Colonic mucosa (tissue), 4 donors: Measurements from ENCODE around the gene ACCSL. TPM values are rescaled to one million over a fixed set of nuclear protein-coding genes. Genes with fewer than 3 reads are reported as not detected.

Source experiments
- DNase-seq: peaks from one replicate; pipeline ENCODE4 v3.0.0-alpha.2; 2020
- H3K27ac ChIP-seq: fragments of 200-600 bp; one replicate; pipeline ENCODE4 v1.8.0; 2021
- H3K27me3 ChIP-seq: fragments of 200-600 bp; one replicate; pipeline ENCODE4 v1.8.0; 2021
- H3K36me3 ChIP-seq: fragments of 200-600 bp; one replicate; pipeline ENCODE4 v1.8.0; 2021
- H3K4me1 ChIP-seq: fragments of 200-600 bp; one replicate; pipeline ENCODE4 v1.8.0; 2021; ENCODE audit warnings: mild to moderate bottlenecking
- H3K4me3 ChIP-seq: fragments of 200-600 bp; one replicate; pipeline ENCODE4 v1.8.0; 2021
- H3K9ac ChIP-seq, 2 donors: one replicate each; pipeline ENCODE4 v1.7.0; 2013; ENCODE audit warnings: control low read depth in 2 of 2, low read depth in 2 of 2, low read length in 2 of 2
- H3K9me3 ChIP-seq: fragments of 200-600 bp; one replicate; pipeline ENCODE4 v1.8.0; 2021
- intact Hi-C: fragments of 100-400 bp; cut with DNase I; formaldehyde crosslinking; loops from one replicate; pipeline ENCODE4 v1.14.1; 2022
- total RNA-seq, 2 donors: library from RNA; stranded (reverse); fragmentation: NEBNext Ultra II Directional in 1 of 2; extraction: Animal tissue kit (Norgen Biotek cat#: 25700) in 1 of 2; gene quantifications; one replicate each; pipeline ENCODE4 v1.2.1, GENCODE V29; 2021
- TF ChIP-seq, protein P1 (sequence below): fragments of 200-600 bp; IDR thresholded peaks from one replicate; pipeline ENCODE4 v1.8.0; 2022; ENCODE audit warnings: antibody characterized with exemption, mild to moderate bottlenecking
- donor health status: healthy.
- donor health status: DM: no; HTN: no; CAD: no.
- donor health status: DM: no; HTN: no; CAD: no.

ACCSL gene
- total RNA-seq: not detected

DNA sequence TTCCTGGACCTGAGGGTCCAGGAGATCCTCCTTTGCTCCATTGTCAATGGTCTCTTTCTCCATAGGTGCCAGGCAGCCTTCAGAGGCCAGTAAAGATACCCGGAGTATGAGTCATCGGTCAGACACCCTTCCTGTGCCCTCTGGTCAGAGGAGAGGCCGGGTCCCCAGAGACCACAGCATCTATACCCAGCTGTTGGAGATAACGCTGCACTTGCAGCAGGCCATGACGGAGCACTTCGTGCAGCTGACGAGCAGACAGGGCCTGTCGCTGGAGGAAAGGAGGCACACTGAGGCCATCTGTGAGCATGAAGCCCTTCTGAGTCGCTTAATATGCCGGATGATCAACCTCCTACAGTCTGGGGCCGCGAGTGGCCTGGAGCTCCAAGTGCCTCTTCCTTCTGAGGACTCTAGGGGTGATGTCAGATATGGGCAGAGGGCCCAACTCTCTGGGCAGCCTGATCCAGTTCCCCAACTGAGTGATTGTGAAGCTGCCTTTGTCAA, at the start of gene ACCSL:
TSS of gene ACCSL (plus strand) at position 51 of the 501 bp plus-strand sequence. CDS start at position 107, 56 bp downstream.
- intact Hi-C loops: no loop called here
- TF ChIP-seq, protein P1, sequence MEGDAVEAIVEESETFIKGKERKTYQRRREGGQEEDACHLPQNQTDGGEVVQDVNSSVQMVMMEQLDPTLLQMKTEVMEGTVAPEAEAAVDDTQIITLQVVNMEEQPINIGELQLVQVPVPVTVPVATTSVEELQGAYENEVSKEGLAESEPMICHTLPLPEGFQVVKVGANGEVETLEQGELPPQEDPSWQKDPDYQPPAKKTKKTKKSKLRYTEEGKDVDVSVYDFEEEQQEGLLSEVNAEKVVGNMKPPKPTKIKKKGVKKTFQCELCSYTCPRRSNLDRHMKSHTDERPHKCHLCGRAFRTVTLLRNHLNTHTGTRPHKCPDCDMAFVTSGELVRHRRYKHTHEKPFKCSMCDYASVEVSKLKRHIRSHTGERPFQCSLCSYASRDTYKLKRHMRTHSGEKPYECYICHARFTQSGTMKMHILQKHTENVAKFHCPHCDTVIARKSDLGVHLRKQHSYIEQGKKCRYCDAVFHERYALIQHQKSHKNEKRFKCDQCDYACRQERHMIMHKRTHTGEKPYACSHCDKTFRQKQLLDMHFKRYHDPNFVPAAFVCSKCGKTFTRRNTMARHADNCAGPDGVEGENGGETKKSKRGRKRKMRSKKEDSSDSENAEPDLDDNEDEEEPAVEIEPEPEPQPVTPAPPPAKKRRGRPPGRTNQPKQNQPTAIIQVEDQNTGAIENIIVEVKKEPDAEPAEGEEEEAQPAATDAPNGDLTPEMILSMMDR: no peak

DNA sequence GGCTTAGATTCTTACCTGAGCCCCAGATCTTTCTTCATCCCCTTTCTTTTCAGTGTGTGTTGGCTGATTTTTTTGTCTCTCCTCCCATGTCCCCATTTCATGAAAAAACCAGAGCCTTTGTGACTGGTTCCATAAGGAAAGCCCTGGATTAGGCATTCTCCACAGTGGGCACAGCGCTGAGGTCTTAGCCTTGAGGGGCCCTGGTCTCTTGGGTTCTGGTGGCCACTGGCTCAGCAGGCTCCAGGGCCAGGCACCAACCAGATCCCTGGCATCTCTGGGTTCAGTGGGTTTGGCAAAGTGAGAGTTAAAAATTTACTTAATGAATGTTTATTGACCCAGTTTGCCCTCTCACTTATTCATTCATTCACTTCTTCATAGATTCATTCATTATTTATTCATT, 49.5 kb upstream of the ACCSL start:
- TF ChIP-seq, protein P1: no peak
- no peak overlapping the region for H3K9ac ChIP-seq
- no peaks in the 10 kb centered on the region for H3K36me3 ChIP-seq
- H3K9me3 ChIP-seq: no peaks in the 10 kb centered on the region
- DNase-seq: no peak
- no peaks in the 10 kb centered on the region for H3K27me3 ChIP-seq
- H3K4me1 ChIP-seq: no peaks in the 10 kb centered on the region
- intact Hi-C loops: no loop called here
- H3K27ac ChIP-seq: no peak overlapping the region
- H3K4me3 ChIP-seq: no peak overlapping the region

More for the DNA sequence above, at the start of gene ACCSL:
- H3K9me3 ChIP-seq: no peaks in the 10 kb centered on the region
- H3K36me3 ChIP-seq: no peaks in the 10 kb centered on the region
- no peak within 1 kb of the TSS for H3K4me3 ChIP-seq
- DNase-seq: no peak
- H3K4me1 ChIP-seq: no peaks in the 10 kb centered on the region
- no peak within 1 kb of the TSS for H3K27ac ChIP-seq
- no peaks in the 10 kb centered on the region for H3K27me3 ChIP-seq
- no peak within 1 kb of the TSS for H3K9ac ChIP-seq

DNA sequence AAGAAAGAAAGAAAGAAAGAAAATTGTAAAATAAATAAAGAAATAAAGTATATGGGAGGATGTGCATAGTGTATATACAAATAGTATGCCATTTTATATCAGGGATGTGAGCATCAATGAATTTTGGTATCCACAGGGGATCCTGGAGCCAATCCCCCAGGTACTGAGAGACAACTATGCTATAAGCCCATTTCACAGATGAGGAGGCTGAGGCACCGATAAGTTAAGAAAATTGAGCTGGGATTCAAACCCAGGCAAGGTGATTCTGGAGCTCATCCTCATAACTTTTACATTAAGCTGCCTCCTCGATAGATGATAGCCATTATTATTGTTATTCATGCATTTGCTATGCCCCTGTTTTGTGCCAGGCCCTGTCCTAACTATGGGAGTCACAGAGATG, 47.0 kb upstream of the ACCSL start:
- Histone ChIP-seq H3K9ac (no peak overlapping the region), H3K36me3 (no peaks in the 10 kb centered on the region), H3K27ac (no peak overlapping the region), H3K9me3 (no peaks in the 10 kb centered on the region), H3K4me3 (no peak overlapping the region), H3K27me3 (no peaks in the 10 kb centered on the region), H3K4me1 (no peaks in the 10 kb centered on the region)
- TF ChIP-seq, protein P1: no peak
- DNase-seq: no peak
- intact Hi-C loops: no loop called here

DNA sequence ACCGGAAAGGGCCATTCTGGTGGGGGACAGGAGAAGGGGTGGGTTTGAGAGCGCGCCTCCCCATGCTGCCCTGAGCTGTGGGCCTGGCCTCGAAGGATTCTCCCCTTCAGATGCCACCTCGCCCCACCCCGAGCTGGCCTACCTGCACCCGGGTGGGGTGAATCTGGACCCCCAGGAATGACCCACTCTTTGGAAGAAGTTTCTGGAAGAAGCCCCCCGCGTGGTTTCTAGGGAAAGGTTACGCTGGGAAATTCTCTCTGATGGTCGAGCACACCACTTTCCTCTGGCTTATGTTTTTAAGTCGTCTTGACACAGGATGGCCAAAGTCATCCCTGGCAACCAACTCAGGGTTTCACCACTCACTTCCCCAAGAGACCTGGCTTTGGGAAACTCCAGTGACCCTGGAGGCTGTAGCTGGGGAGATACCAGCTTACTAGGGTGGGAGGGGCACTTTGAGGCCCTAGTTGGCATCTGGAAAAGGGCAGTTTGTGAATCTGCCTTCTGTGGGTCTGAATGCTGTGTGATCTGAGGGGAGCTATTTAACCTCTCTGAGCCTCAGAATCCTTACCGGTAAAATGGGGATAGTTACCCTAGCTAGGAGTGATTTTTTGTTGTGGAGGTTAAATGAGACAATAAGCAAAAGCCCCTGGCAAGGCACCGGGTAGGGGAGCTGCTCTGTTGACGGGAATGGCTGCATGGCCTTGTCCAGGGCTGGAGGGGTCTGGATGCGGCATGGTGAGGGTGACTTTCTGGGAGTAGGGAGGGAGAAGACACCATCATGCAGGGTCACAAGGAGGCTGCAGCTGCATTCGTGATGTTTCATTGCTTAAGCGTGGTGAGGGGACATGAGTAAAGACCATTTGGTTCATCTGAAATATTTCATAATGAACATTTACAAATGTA, 45.3 kb upstream of the ACCSL start:
- no peaks in the 10 kb centered on the region for H3K9me3 ChIP-seq
- TF ChIP-seq, protein P1: no peak
- no peak overlapping the region for H3K9ac ChIP-seq
- intact Hi-C loops: no loop called here
- no peak overlapping the region for H3K27ac ChIP-seq
- no peak for DNase-seq
- no peaks in the 10 kb centered on the region for H3K27me3 ChIP-seq
- H3K36me3 ChIP-seq: no peaks in the 10 kb centered on the region
- no peak overlapping the region for H3K4me3 ChIP-seq
- no peaks in the 10 kb centered on the region for H3K4me1 ChIP-seq

DNA sequence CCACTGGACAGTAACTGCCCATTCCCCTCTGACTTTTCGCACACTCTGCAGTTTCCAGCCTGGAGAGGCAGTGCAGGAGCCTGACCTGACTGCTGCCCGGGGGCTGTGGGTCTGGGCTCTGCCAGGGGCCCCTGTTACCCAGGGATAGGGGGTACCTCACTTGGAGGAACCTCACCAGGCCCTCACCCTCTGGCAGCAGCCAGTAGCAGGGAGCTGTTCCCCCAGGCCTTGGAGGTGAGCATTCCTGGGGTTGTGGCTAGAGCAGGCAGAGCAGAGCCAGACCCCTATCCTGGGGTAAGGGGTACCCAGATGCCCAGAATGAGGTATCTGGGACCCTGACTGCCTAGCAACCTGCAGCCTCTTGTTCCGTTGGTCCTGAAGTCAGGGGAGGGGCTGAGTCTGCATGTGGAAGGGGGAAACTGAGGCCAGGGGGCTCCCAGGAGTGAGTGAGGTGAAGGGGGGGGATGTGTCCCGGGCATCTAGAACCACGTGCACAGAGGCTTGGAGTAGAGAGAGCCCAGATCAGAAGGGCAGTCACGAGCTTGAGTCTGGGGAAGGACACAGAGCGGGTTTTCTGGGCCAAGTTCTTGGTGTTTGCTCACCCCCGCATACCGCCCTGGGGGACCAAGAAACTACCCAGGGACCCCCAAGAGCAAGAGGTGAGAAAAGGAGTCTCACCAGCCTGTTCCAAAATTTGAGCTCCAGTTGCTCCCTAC, 43.9 kb upstream of the ACCSL start:
- no peaks in the 10 kb centered on the region for H3K9me3 ChIP-seq
- H3K27ac ChIP-seq: no peak overlapping the region
- TF ChIP-seq, protein P1: no peak
- no peaks in the 10 kb centered on the region for H3K36me3 ChIP-seq
- no peak for DNase-seq
- H3K4me1 ChIP-seq: no peaks in the 10 kb centered on the region
- no peak overlapping the region for H3K9ac ChIP-seq
- no peaks in the 10 kb centered on the region for H3K27me3 ChIP-seq
- H3K4me3 ChIP-seq: no peak overlapping the region
- intact Hi-C loops: no loop called here
